Keratinocyte (primary cell): ENCODE measurements around the gene CLOCK. TPM values are rescaled to one million over a fixed set of nuclear protein-coding genes. Genes with fewer than 3 reads are reported as not detected.

Source experiments
- DNase-seq: peaks from one replicate; pipeline ENCODE4 v3.0.0-alpha.2; 2011; ENCODE audit warnings: low read depth, missing footprints, low spot score
- FAIRE-seq: peaks from 2 replicates; lab custom pipeline; 2011; peaks lifted over from hg19 to GRCh38; lab: Jason Lieb, UNC
- H2AFZ ChIP-seq: 2 replicates; pipeline ENCODE4 v1.6.0; 2012; ENCODE audit warnings: low read length, control low read depth, inconsistent platforms; ENCODE audit not compliant: control insufficient read depth
- H3K27ac ChIP-seq: 2 replicates; pipeline ENCODE4 v1.5.1; 2011; ENCODE audit warnings: low read length; ENCODE audit not compliant: control insufficient read depth, insufficient read depth
- H3K27me3 ChIP-seq: 3 replicates; pipeline ENCODE4 v1.6.0; 2011; ENCODE audit warnings: low read length; ENCODE audit not compliant: control insufficient read depth, insufficient read depth; ENCODE audit errors: extremely low read depth
- H3K36me3 ChIP-seq, 2 experiments: 2 replicates in 1 of 2; 3 replicates in 1 of 2; pipeline ENCODE4 v1.5.1; 2011; ENCODE audit warnings: low read length in 2 of 2, mild to moderate bottlenecking in 1 of 2; ENCODE audit not compliant: control insufficient read depth in 2 of 2, insufficient read depth in 2 of 2; ENCODE audit errors: extremely low read depth in 1 of 2
- H3K4me1 ChIP-seq: 3 replicates; pipeline ENCODE4 v1.5.1; 2011; ENCODE audit warnings: low read length; ENCODE audit not compliant: control insufficient read depth, insufficient read depth; ENCODE audit errors: extremely low read depth
- H3K4me2 ChIP-seq: 3 replicates; pipeline ENCODE4 v1.6.0; 2011; ENCODE audit warnings: low read depth, low read length; ENCODE audit not compliant: control insufficient read depth, insufficient read depth; ENCODE audit errors: extremely low read depth
- H3K4me3 ChIP-seq, 3 experiments: fragments of 200-600 bp in 1 of 3; sonication (generic) in 1 of 3; 2 replicates in 2 of 3; 3 replicates in 1 of 3; pipeline ENCODE4 v1.5.1; 2011 to 2016; ENCODE audit warnings: low read length in 3 of 3, mild to moderate bottlenecking in 3 of 3, control low read depth in 2 of 3, inconsistent platforms in 1 of 3, low read depth in 1 of 3, mixed read lengths in 1 of 3, mixed run types in 1 of 3, moderate library complexity in 1 of 3; ENCODE audit not compliant: control insufficient read depth in 2 of 3, insufficient read depth in 2 of 3; ENCODE audit errors: extremely low read depth in 1 of 3
- H3K79me2 ChIP-seq: 2 replicates; pipeline ENCODE4 v1.6.0; 2012; ENCODE audit warnings: low read length; ENCODE audit not compliant: control insufficient read depth, insufficient read depth
- H3K9ac ChIP-seq: 3 replicates; pipeline ENCODE4 v1.6.0; 2011; ENCODE audit warnings: low read length; ENCODE audit not compliant: control insufficient read depth, insufficient read depth; ENCODE audit errors: extremely low read depth
- H3K9me1 ChIP-seq: 3 replicates; pipeline ENCODE4 v1.6.0; 2011; ENCODE audit warnings: low read length; ENCODE audit not compliant: control insufficient read depth, insufficient read depth; ENCODE audit errors: extremely low read depth
- H3K9me3 ChIP-seq: 2 replicates; pipeline ENCODE4 v1.5.1; 2012; ENCODE audit warnings: low read depth, low read length; ENCODE audit not compliant: control insufficient read depth
- H4K20me1 ChIP-seq: 3 replicates; pipeline ENCODE4 v1.6.0; 2011; ENCODE audit warnings: low read length; ENCODE audit not compliant: control insufficient read depth, insufficient read depth; ENCODE audit errors: extremely low read depth
- CTCF ChIP-seq, 3 experiments: IDR thresholded peaks in 1 of 3; conservative IDR thresholded peaks in 1 of 3; optimal IDR thresholded peaks in 1 of 3; 2 replicates in 2 of 3; 3 replicates in 1 of 3; pipeline versions ENCODE3 to v1.5.1; 2011; ENCODE audit warnings: low read length in 3 of 3, mild to moderate bottlenecking in 3 of 3, moderate library complexity in 2 of 3, control low read depth in 1 of 3, inconsistent platforms in 1 of 3; ENCODE audit not compliant: insufficient read depth in 2 of 3; ENCODE audit errors: extremely low read depth in 1 of 3
- EZH2 ChIP-seq: IDR thresholded peaks from one replicate; pipeline ENCODE4 v1.6.1; 2012; ENCODE audit warnings: inconsistent platforms, mild to moderate bottlenecking, low read length, moderate library complexity
- dilution Hi-C: fragments of 300-500 bp; cut with MboI; formaldehyde crosslinking; loops from one replicate; pipeline ENCODE4 v1.7.0; 2020; ENCODE audit warnings: low sequenced_read_pairs; ENCODE audit not compliant: extremely low pct_ligation_motif_present
- polyA plus RNA-seq, 5 experiments: library from polyadenylated mRNA; depleted of rRNA in 3 of 5; stranded (reverse) in 3 of 5; stranded (forward) in 1 of 5; unstranded in 1 of 5; fragments of >200 nt; gene quantifications; 1 replicate in 1 of 5; 2 replicates in 3 of 5; 3 replicates in 1 of 5; pipeline versions ENCODE4 v1.2.1 to v1.2.3, GENCODE V29; 2011 to 2012; ENCODE audit warnings: missing spikeins in 2 of 5, low read depth in 1 of 5, low replicate concordance in 1 of 5

The CLOCK gene
- polyA plus RNA-seq, 1 donor (not counting 4 experiments of a cell fraction or from before 2014, with no cell fraction given): 27.1 TPM

GRCh38 chr4:55500072-55500471, 46.6 kb downstream of the CLOCK start:
- Histone ChIP-seq H3K4me3 (no peak overlapping the region), H3K27me3 (no peaks in the 10 kb centered on the region), H3K27ac (no peak overlapping the region), H3K9ac (no peak overlapping the region), H3K4me2 (no peak overlapping the region), H3K9me3 (no peaks in the 10 kb centered on the region), H3K36me3 (peaks cover 0 to 6% of the 10 kb centered on the region in 2 experiments), H4K20me1 (no peaks in the 10 kb centered on the region), H3K4me1 (peaks cover 10% of the 10 kb centered on the region), H3K79me2 (peaks cover 43% of the 10 kb centered on the region), H2AFZ (no peak overlapping the region), H3K9me1 (no peaks in the 10 kb centered on the region)
- TF ChIP-seq EZH2 (no peak), CTCF (optimal IDR thresholded peaks at IDR 0.05 in 1 of 3, IDR thresholded peaks at IDR 0.05 in 1 of 3, conservative IDR thresholded peaks at IDR 0.05 in 1 of 3; ENCODE audit: extremely low read depth in 1 of 3, insufficient read depth in 2 of 3, low read length in 3 of 3) (no peak)
- DNase-seq: no peak
- no peak for FAIRE-seq
- dilution Hi-C loops: no loop called here

- FAIRE-seq: no peak
- H3K79me2 ChIP-seq: peaks cover 46% of the 10 kb centered on the region
- dilution Hi-C loops: no loop called here
Observed at GRCh38 chr4:55499495-55499894, 47.2 kb downstream of the CLOCK start.

More at GRCh38 chr4:55499495-55499894, 47.2 kb downstream of the CLOCK start:
- Histone ChIP-seq H2AFZ (no peak overlapping the region), H3K9me1 (no peaks in the 10 kb centered on the region), H3K4me1 (peaks cover 10% of the 10 kb centered on the region), H3K9me3 (no peaks in the 10 kb centered on the region), H3K9ac (no peak overlapping the region), H3K27ac (no peak overlapping the region), H3K27me3 (no peaks in the 10 kb centered on the region), H3K4me2 (no peak overlapping the region), H3K36me3 (peaks cover under 1 to 6% of the 10 kb centered on the region in 2 experiments), H4K20me1 (no peaks in the 10 kb centered on the region), H3K4me3 (no peak overlapping the region)
- no peak for DNase-seq
- no peak for TF ChIP-seq CTCF (optimal IDR thresholded peaks at IDR 0.05 in 1 of 3, IDR thresholded peaks at IDR 0.05 in 1 of 3, conservative IDR thresholded peaks at IDR 0.05 in 1 of 3; ENCODE audit: extremely low read depth in 1 of 3, insufficient read depth in 2 of 3, low read length in 3 of 3)
- TF ChIP-seq EZH2: no peak
